HG03159 (cell line): ENCODE measurements around the gene FAM83G.
"Not testable (repeated sequence)": the region's sequence is repeated elsewhere in the genome, so short reads cannot be mapped to it uniquely, and the experiment has no call there.

Experiments
- ATAC-seq: cut with Tn5 transposase; IDR thresholded peaks from one replicate; pipeline ENCODE4 v1.9.1; 2021; ENCODE audit warnings: mild to moderate bottlenecking, moderate library complexity; ENCODE audit not compliant: unreplicated experiment

The FAM83G gene

GRCh38 chr17:19023209-19023999 lies 18.8 kb upstream of the FAM83G start:
- no peak for ATAC-seq

- no peak for ATAC-seq
Measured at GRCh38 chr17:19022747-19023146, 18.2 kb upstream of the FAM83G start.

DNA sequence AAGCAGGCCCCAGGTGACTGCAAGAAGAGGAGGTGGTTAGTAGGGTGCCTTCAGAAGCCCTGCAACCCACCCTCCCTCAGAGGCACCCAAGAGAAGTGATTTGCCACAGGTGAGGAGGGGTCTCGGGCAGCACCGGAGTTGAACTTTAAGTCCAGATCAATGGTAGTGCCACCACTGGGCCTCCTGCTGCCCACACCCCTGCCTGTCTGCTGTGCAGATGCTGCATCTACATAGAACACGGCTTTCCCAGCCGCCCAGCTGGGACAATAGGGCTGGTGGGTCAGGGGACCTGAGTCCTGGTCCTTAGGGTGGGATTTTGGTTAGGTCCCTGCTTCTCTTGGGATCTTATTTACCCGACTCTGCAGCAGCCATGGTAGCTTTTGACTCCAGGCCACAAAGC lies 17.6 kb upstream of the FAM83G start:
- no peak for ATAC-seq

DNA sequence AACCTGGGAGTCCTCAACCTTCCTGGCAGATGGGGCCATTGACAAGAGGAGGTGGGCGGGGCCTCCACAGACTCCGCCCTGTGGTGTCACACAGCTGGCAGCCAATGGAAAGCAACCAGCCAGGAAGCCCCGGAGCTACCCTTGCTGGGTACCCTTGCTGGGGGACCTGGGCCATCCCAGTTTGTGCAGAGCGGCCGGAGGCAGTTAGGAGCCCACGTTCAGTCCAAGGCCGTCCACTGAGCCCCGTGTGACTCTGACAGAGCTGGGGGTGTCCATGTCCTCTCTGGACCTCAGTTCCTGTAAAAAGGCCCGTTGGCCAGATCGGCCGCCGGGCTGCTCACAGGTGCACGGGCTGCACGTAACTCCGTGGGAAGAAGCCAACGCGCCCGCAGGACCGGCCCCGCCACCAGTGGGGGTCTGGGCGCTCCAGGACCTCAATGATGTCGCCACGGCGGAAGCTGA lies 17.1 kb upstream of the FAM83G start:
- ATAC-seq, result no peak

DNA sequence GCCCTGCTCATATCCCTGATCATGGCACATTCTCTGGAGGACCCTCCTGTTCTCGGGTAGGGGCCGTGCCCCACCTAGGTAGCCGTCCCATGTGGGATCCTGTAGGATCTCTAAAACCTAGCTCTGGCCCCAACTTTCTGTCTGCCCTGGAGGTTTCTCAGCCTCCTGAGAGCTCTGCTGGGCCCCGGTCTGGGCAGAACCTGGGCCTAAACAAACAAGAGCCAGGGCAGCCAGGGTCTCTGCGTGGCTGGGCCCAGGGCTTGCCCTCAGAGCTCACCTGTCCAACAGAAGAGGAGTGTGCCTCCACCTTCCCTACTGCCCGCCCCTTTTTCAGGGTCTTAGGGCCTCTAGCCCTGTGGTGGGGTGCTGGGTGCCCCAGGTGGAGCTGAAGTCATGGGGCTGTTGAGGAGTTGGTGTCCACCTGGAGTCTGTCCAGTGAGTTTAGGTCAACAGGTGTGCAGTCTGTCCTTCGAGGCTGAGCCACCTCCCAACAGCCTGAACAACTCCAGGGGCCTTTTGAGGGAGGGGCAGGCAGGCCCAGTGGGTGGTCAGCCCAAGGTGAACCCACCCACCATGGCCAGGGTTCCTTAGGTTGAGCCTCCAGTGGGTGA lies 16.6 kb upstream of the FAM83G start:
- ATAC-seq, result not testable (repeated sequence)

GRCh38 chr17:19020016-19020415 lies 15.5 kb upstream of the FAM83G start:
- ATAC-seq, result no peak

GRCh38 chr17:19019041-19019941 lies 14.7 kb upstream of the FAM83G start:
- ATAC-seq, result no peak

DNA sequence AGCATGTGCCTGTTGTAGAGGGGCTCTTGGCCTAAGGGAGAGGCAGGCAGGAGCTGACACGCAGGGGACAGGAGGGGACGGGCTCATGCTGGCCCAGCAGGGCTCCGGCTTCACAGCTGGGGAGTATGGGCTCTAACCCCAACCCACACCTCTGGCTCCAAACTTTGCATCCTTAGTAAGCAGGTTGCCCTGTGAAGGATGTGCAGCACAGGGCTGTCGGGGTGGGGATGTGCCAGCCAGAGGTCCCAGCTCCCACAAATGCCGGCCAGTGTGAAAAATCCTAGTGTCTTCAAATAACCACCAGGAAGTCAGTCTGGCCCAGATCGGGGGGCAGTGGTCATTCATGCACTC lies 14.0 kb upstream of the FAM83G start:
- ATAC-seq, result no peak

- no peak for ATAC-seq
Measured at GRCh38 chr17:19017804-19018599, 13.4 kb upstream of the FAM83G start.

DNA sequence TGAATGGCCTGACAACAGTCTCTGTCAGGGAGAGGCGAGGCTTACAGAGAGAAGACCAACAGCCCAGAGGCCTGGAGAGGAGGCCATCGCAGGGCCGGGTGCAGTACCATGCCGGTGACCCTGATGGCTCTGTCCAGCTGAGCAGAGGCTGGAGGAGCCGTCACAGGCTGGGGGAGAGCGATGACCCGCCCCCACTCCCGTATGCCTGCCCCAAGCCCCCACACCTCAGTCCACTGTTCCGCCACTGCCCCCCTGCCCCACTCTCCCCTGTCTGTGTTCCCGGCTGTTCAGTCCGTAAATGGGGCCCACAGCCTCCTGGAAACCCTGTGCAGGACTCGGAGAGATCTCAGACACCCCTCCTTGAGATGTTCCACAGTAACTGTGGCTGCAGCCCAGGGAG lies 12.8 kb upstream of the FAM83G start:
- no peak for ATAC-seq

- no peak for ATAC-seq
Measured at GRCh38 chr17:19016881-19017280, 12.3 kb upstream of the FAM83G start.

DNA sequence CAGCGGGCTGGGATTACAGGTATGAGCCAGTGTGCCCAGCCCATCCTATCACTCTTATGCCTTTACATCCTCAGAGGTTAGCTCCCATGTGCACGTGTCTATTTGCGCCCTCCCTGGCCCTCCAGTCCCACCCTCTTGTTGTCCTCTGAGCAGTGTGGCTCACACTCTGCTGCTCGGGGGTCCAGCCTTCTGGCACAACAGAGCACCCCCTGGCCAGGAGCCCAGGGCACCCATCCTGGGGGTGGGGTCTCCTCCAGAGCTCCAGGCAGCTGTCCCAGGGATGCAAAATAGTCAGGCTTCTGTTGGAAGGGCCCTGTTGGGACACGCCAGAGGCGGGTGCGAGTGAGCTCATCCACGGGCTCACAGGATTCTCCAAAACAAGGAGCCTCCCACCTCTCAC lies 11.7 kb upstream of the FAM83G start:
- ATAC-seq, result no peak

DNA sequence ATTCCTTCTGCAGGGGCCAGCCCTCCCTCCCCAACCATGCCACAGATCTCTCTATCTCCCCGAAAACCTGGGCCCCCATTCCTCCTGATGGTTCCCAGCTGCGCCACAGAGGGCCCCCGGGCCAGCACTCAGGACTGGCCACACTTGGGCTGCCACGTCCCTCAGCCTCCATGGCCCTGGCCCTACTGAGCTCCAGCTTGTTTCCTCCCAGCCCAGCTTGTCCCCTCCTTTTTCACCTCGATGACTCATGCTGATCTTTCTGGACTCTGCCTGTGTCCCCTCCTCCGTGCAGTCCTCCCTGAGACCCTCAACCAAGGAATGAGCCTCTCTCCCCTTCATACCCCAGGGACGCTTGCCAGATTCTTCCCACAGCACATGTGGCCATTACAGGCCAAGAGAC lies 10.9 kb upstream of the FAM83G start:
- ATAC-seq, result no peak

DNA sequence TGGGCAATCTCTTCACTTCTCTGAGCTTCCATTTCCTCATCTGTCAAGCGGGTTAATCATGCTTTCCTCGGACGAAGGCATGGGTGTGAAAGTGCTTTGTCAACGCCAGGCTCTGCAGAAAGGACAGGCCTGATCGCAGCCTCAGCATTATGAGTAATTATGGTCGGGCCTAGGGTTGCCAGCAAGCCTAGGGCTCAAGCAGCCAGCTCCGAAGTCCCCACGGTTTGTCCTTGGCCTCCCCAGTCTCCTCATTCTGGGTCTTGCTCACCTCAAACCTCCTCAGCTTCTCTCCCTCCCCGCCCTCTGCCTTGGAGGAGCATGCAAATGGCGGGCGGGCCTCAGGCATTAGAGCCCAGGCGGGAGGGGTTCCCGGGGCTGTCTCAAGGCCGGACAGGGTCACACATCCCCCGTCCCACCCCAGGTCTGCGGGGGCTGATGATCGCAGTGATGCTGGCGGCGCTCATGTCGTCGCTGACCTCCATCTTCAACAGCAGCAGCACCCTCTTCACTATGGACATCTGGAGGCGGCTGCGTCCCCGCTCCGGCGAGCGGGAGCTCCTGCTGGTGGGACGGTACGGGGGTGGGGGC lies 10.2 kb upstream of the FAM83G start:
- no peak for ATAC-seq

- ATAC-seq, result no peak
Measured at GRCh38 chr17:19013806-19014627, 9.5 kb upstream of the FAM83G start.

GRCh38 chr17:19013226-19013625 lies 8.7 kb upstream of the FAM83G start:
- ATAC-seq, result no peak

GRCh38 chr17:19012171-19013080 lies 7.9 kb upstream of the FAM83G start:
- no peak for ATAC-seq

GRCh38 chr17:19011581-19011980 lies 7.0 kb upstream of the FAM83G start:
- ATAC-seq, result no peak
